Myocyte (in vitro differentiated cells): Measurements from ENCODE around the gene PDGFD. TPM values are rescaled to one million over a fixed set of nuclear protein-coding genes. Genes with fewer than 3 reads are reported as not detected.

Experiments used
- DNase-seq: peaks from one replicate; pipeline ENCODE4 v3.0.0-alpha.2; 2012; ENCODE audit warnings: low read depth
- total RNA-seq: library from RNA; depleted of rRNA; stranded (reverse); fragments of >200 nt; gene quantifications from 2 replicates; pipeline ENCODE4 v1.2.3, GENCODE V29; 2014

Gene PDGFD
- total RNA-seq, 1 donor from 2014 or later: 0.08 TPM

- DNase-seq: no peak
These were observed 203.8 kb downstream of the PDGFD start for GRCh38 chr11:103960108-103960507.

- no peak for DNase-seq
These were observed 204.5 kb downstream of the PDGFD start for GRCh38 chr11:103959279-103959942.

DNA sequence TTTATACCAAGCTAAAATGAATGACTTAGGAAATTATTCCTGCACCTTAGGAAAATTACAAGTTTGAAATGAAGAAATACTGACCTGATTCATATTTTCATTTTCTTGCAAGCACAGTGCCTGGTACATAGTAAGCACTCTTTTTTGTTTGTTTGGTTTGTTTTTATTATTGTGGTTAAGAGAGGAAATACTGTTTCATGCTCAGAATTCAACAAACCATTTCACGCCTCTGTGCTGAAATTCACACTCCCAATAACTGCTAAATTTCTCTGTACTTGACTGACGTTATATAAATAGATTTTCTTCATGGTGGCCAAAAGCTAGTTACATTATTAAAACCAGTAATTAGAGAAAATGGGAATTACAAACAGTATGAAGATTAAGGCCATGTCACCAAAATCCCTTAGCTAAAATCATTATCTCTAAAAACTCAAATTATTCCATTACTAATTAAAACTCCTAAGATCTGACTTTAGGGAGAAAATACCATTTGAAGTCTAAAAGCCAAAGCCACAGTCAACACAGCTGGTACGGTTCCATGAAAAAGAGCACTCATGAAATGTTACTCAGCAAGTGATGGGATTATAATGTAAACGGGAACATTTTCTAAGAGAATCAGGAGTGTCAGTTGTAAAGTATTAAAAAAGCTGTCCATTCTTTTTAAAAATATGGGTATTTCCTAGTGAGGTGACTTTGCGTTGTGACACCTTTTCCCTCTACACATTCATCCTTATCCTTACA, 205.3 kb downstream of the PDGFD start:
- no peak for DNase-seq

- peak; percentile 53 for DNase-seq
These were observed 210.0 kb downstream of the PDGFD start for GRCh38 chr11:103953797-103954486.

GRCh38 chr11:103949781-103950180, 214.2 kb downstream of the PDGFD start:
- no peak for DNase-seq

DNA sequence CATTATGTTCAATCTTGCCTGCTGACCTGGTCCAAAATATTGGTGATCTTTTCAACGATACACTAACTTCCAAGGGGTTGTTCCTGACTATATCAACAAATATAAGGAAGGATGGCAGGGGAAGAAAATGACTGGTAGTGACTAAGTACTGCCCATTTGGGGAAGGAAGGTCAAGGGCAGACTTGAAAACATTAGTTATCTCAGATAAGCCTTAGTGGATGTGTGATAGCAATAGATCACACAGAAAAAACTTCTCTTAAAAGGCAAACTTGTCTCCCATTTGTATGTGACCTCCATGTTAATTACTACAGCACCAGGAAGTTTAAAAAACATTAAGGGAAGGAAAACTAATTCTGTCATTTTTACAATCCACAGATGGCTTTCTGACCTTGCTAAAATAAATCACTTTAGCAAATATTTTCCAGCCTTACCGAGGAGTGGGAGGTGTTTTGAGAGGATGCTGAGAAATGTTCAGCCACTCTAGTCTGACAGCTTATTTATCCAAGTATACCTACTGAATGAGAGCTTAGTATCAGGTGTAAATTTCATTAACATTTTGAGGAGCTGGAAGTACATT, 215.7 kb downstream of the PDGFD start:
- DNase-seq: no peak

GRCh38 chr11:103947546-103947919, 216.4 kb downstream of the PDGFD start:
- peak; percentile 30 for DNase-seq

DNA sequence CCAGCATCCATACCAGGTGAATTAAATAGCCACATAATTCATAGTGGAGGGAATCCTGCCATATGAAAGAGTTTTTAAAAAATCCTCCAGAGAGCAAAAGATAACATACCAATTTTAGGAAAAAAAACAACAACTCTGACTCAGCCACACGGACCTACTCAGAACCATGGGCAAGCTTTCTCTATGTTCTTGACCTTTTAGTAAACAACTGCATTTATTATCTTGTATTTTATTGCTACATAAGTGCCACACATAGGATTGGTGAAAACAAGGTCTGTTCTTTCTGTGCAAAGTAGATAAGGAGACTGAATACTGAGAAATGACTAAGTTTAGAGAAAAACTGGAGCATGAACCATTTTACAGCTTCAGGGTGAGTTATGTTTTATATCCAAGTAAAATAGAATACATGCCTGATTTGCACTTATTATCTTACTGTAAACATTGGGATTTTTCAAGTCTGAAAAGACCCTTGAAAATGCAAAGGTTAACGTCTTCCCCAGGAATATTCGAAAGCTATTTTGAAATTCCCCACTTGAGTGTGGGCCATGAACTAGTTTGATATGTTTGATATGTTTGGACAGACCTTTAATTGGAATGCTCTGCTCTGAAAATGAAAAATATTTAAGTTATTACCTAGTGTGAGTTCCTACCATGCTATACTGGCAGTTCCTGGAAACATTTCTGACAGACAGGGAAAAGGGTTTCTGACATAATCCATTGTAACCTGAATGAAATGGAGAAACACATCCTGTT, 217.0 kb downstream of the PDGFD start:
- DNase-seq: no peak

DNA sequence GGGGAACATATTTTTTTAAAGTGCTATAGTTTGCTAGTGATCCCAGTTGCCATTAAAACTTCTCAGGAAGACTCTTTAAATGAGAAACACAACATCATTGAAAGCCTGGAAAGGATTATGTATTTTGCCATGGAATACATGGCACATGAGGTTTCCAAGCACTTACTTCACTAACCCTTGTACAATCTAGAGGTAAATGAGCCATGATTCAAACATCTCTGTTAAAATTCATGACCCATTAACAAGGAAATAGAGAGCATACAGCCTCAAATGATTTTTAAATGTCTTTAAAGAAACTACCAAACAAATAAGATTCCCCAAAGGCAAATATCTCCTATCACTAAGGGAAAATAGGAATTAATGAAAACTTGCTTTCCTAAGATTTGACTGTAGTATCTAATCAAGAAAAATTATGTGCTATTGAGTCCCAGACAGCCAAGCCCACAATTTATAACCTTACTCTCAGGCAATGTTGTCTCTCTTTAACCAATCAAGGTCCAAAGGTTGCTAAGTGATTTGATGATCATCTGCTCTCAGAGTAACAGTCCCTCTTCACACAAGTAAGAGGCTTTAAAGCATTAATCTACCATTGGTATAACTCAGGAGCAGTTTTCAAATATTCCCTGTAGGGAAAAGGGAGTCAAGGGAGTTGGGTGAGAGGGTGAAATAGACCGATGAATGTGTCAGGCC, 219.6 kb downstream of the PDGFD start:
- DNase-seq: no peak

- DNase-seq: no peak
These were observed 221.3 kb downstream of the PDGFD start for GRCh38 chr11:103942646-103943045.

GRCh38 chr11:103940551-103940950, 223.4 kb downstream of the PDGFD start:
- no peak for DNase-seq

GRCh38 chr11:103939694-103940093, 224.3 kb downstream of the PDGFD start:
- DNase-seq: no peak

- no peak for DNase-seq
These were observed 227.9 kb downstream of the PDGFD start for GRCh38 chr11:103936059-103936458.

DNA sequence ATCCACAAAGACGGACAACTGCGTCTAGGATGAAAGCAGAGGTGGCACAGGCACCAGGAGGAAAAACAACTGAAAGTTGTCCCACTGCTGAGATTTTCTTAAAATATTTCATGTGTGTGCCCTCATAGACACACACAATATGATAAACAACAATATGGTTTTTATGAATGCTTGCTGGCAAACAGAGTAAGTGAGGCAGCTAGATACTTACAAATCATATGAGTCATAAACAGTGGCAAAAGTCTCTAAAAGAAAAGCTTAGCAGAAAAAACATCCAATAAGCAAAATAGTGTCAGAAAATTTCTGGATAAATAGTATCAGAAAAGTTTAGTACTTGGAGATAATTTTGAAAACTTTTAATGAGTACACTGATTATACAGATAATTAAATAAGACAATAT, 228.7 kb downstream of the PDGFD start:
- no peak for DNase-seq

- no peak for DNase-seq
These were observed 234.6 kb downstream of the PDGFD start for GRCh38 chr11:103929170-103929903.

DNA sequence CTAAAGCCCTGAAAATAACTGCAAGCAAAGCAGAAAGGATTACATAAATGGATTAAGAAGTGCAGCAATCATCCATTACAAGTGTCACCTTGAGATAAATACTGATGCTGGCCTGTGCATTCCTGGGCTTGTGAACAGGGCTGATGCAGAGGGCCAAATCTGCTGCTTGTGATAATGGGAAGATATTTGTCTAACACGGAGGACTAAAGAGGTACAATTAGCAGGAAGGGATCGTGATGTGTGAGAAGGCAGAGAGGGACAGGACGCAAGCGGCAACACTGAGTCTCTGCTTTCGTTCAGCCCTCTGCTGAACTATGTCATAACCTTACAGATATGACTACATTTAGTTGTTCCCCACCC, 235.2 kb downstream of the PDGFD start:
- DNase-seq: no peak

DNA sequence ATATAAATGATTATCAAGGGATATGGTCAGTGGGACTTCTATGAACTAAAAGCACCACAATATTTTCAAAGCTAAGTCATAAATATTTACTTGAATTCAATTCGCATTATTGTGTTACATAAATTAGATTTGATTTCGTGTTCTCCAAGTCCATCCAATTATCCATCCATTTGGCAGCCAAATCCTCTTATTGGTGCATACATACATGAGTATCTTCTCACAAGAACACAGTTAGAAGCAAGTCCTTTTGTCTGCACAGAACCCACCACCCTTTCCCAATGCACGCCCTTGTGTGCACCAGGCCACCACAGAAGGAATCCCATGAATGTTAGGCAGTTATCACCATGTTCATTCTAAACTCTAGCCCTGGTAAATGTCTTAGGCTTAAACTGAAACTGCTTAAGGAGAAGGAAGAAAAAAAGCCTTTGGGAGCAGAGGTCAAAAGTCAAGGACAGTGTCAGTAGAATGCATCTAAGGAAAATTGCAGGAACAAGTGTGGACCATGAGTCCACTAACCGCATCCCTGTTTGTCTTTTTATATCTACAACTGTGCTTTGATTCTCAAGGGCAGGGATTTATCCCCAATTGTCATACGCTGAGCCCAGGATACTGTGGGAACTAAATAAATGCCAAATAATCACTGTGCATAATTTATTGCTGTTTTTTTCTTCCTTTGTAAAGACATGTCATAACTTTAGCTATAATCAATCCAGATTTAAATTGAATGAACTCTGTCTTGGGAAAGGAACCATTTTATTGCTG, 235.7 kb downstream of the PDGFD start:
- no peak for DNase-seq

- no peak for DNase-seq
These were observed 236.4 kb downstream of the PDGFD start for GRCh38 chr11:103927535-103927934.

DNA sequence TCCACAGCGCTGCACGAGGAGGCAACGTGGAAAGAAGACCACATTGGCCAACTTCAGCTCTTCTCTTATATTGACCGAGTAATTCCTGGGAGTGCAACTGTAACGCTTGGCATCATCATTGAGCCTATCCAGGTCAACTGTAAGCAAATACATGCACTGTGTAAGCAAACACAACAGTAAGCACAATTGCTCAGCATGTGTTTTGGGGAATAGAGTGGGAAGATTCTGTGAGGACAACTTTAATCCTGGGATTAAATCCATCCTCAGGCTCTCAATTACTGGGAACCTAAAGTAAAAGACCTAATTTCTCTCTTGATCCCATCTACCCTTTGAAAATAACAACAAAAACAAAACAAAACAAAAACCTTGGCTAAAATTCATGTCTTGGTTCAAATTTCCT, 237.0 kb downstream of the PDGFD start:
- no peak for DNase-seq
